Kidney (tissue), 14 donors: ENCODE data around the gene DICER1. TPM values are rescaled to one million over a fixed set of nuclear protein-coding genes. Genes with fewer than 3 reads are reported as not detected.
A peak's percentile ranks its signal among the peaks of the same experiment; 100 is the strongest.

Source experiments
- DNase-seq, 5 donors: peaks; one replicate each; pipeline ENCODE4 v3.0.0-alpha.2; 2013 to 2020
- FAIRE-seq: peaks from 2 replicates; lab custom pipeline; 2012; peaks lifted over from hg19 to GRCh38; lab: Jason Lieb, UNC
- H3K27ac ChIP-seq, 2 donors: one replicate each; pipeline ENCODE4 v1.7.0; 2013; ENCODE audit warnings: low read depth in 2 of 2, low read length in 2 of 2, inconsistent platforms in 1 of 2
- H3K27me3 ChIP-seq: one replicate; pipeline ENCODE4 v1.7.1; 2013; ENCODE audit warnings: low read length, inconsistent platforms; ENCODE audit not compliant: control insufficient read depth, insufficient read depth
- H3K36me3 ChIP-seq, 3 donors: one replicate each; pipeline versions ENCODE4 v1.7.0 to v1.7.1; 2013; ENCODE audit warnings: low read length in 3 of 3, control low read depth in 1 of 3, inconsistent platforms in 1 of 3; ENCODE audit not compliant: insufficient read depth in 3 of 3, control insufficient read depth in 2 of 3
- H3K4me1 ChIP-seq, 3 donors: one replicate each; pipeline versions ENCODE4 v1.7.0 to v1.7.1; 2013; ENCODE audit warnings: low read length in 3 of 3, inconsistent platforms in 1 of 3, low read depth in 1 of 3; ENCODE audit not compliant: control insufficient read depth in 2 of 3, insufficient read depth in 2 of 3
- H3K4me3 ChIP-seq, 3 donors: one replicate each; pipeline versions ENCODE4 v1.7.0 to v1.8.1; 2013; ENCODE audit warnings: low read length in 3 of 3, control low read depth in 1 of 3, inconsistent platforms in 1 of 3
- H3K9ac ChIP-seq, 3 donors: one replicate each; pipeline versions ENCODE4 v1.7.0 to v1.7.1; 2013; ENCODE audit warnings: low read length in 3 of 3, control low read depth in 1 of 3, inconsistent platforms in 1 of 3
- H3K9me3 ChIP-seq, 3 donors: one replicate each; pipeline versions ENCODE4 v1.7.0 to v1.7.1; 2013; ENCODE audit warnings: low read length in 3 of 3, control low read depth in 1 of 3, inconsistent platforms in 1 of 3; ENCODE audit not compliant: control insufficient read depth in 2 of 3, insufficient read depth in 1 of 3
- intact Hi-C: fragments of 100-400 bp; cut with DNase I; formaldehyde crosslinking; loops from one replicate; pipeline ENCODE4 v1.11.1; 2022
- polyA plus RNA-seq: library from polyadenylated mRNA; stranded (reverse); fragments of 350-450 nt; fragmentation: Illumina TruSeq; extraction: RNeasy Lipid Tissue Mini Kit (QIAGEN cat#74804); gene quantifications from one replicate; pipeline ENCODE4 v1.2.3, GENCODE V29; 2014; ENCODE audit warnings: low read depth, low replicate concordance; ENCODE audit not compliant: insufficient read depth
- total RNA-seq: library from RNA; stranded (reverse); fragmentation: NEBNext Ultra II Directional; extraction: Animal tissue kit (Norgen Biotek cat#: 25700); gene quantifications from one replicate; pipeline ENCODE4 v1.2.1, GENCODE V29; 2021
- TF ChIP-seq, protein P1 (sequence below): IDR thresholded peaks from 3 replicates; pipeline ENCODE4 v1.5.1; 2012; ENCODE audit warnings: mild to moderate bottlenecking, moderate library complexity, borderline replicate concordance; ENCODE audit not compliant: insufficient read depth; ENCODE audit errors: extremely low read depth
- donor health status: control.
- donor health status: control.
- donor health status: control.
- donor health status: control.
- donor health status: control.
- donor health status: DM: yes; HTN: yes; CAD: no.
- donor health status: Normal renal cell carcinoma (clear cell type).

DICER1 gene
- total and polyA plus RNA-seq, 2 donors from 2014 or later: 6.0 to 83.6 TPM

DNA sequence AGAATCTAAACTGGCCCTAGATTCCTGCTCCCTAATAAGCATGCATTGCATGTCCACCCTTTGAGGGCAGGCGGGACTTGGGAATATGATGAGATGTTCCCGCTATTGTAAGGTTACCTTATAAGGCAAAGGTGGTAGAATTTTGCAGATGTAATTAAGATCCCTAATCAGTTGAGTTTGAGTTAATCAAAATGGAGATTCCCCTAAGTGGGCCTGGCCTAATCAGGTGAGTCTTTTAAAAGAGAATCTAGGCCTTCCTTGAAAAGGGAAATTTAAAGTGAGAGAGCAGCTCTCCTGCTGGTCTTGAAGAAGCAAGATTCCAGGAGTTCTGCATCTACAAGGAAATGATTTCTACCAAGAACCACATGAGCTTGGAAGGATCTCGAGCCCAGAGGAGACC, 83.4 kb downstream of the DICER1 start:
- H3K27me3 ChIP-seq: no peaks in the 10 kb centered on the region
- no peaks in the 10 kb centered on the region for H3K4me1 ChIP-seq
- no peaks in the 10 kb centered on the region for H3K9me3 ChIP-seq
- no peak for DNase-seq
- intact Hi-C loops: no loop called here
- FAIRE-seq: no peak
- TF ChIP-seq, protein P1, sequence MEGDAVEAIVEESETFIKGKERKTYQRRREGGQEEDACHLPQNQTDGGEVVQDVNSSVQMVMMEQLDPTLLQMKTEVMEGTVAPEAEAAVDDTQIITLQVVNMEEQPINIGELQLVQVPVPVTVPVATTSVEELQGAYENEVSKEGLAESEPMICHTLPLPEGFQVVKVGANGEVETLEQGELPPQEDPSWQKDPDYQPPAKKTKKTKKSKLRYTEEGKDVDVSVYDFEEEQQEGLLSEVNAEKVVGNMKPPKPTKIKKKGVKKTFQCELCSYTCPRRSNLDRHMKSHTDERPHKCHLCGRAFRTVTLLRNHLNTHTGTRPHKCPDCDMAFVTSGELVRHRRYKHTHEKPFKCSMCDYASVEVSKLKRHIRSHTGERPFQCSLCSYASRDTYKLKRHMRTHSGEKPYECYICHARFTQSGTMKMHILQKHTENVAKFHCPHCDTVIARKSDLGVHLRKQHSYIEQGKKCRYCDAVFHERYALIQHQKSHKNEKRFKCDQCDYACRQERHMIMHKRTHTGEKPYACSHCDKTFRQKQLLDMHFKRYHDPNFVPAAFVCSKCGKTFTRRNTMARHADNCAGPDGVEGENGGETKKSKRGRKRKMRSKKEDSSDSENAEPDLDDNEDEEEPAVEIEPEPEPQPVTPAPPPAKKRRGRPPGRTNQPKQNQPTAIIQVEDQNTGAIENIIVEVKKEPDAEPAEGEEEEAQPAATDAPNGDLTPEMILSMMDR: no peak
- no peak overlapping the region for H3K27ac ChIP-seq
- H3K4me3 ChIP-seq: no peak overlapping the region
- H3K36me3 ChIP-seq: no peaks in the 10 kb centered on the region
- H3K9ac ChIP-seq: no peak overlapping the region

DNA sequence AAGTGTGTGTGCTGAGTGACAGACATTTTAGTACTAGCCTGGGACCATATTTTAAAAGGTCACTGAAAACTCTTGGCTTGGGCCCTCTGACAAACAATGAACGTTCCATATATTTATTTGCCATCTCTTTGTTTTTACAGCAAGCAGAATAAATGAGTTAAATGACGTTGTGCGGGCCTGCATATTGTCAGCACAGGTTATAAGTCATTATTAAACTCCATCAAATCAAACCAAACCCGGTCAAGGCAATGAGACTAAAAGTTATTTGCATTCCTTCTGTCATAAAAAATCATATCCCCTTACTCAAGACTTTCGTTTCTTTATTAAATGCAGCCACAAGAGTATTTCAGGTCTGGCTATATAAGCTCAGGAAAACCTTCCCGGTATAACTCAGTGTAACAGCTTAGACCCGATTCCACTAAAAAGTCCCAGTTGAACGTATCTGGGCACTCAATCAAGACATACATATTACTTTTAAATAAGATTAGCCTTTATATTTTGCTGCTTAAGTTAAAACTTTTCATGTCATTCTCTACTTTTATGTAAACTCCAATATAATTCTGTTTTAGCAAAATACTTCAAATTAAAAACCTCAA, 84.9 kb downstream of the DICER1 start:
- no peaks in the 10 kb centered on the region for H3K9me3 ChIP-seq
- H3K4me3 ChIP-seq: no peak overlapping the region
- FAIRE-seq (no peak), DNase-seq (no peak)
- H3K4me1 ChIP-seq: no peaks in the 10 kb centered on the region
- H3K27me3 ChIP-seq: no peaks in the 10 kb centered on the region
- H3K36me3 ChIP-seq: no peaks in the 10 kb centered on the region
- H3K9ac ChIP-seq: no peak overlapping the region
- intact Hi-C loops: no loop called here
- TF ChIP-seq, protein P1: no peak
- no peak overlapping the region for H3K27ac ChIP-seq

DNA sequence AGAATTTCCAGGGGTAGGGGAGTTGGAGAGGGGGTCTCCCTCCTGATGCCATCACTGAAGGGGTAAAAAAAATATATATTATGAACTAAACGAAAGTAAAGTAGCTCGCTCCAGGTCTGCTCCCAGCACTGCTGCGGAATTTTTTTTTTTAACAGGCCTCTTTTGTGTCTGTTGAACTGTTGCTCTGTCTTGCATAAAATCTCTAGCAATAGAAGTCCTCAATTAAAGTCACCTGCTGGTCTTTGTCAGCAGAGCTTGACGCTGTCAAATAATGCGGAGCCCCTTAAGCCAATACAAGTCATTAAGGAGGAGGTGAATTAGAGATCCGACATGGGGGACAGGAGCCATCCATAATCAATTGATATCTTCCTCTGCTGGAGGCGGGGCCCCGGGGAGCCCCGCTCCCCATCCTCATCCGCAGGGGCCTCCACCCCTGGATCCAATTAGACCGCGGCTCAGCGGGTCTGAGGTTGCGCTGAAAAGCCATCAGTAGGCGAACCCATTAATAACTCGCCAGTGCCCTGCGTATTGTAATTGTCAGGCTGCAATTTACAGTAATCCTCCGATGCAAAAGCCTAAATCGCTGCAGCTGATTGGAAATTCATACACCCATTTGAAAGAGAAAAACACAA, 85.6 kb downstream of the DICER1 start:
- Histone ChIP-seq H3K9ac (no peak overlapping the region), H3K27ac (no peak overlapping the region), H3K36me3 (no peaks in the 10 kb centered on the region), H3K4me1 (no peaks in the 10 kb centered on the region), H3K9me3 (no peaks in the 10 kb centered on the region), H3K27me3 (no peaks in the 10 kb centered on the region), H3K4me3 (no peak overlapping the region)
- peak in 3 of 5 donors; percentile 15 to 49 (median 38) for DNase-seq
- FAIRE-seq: no peak
- TF ChIP-seq, protein P1: no peak
- intact Hi-C loops: no loop called here
